NCI-H2227 treated with DMSO at 0.1 percent for 48 hours (cell line): ENCODE measurements around the gene CFD.
"Not testable (repeated sequence)": the region's sequence is repeated elsewhere in the genome, so short reads cannot be mapped to it uniquely, and the experiment has no call there.

Experiments
- DNase-seq: peaks from one replicate; lab custom pipeline; 2025; lab: John Stamatoyannopoulos, UW

Gene CFD

DNA sequence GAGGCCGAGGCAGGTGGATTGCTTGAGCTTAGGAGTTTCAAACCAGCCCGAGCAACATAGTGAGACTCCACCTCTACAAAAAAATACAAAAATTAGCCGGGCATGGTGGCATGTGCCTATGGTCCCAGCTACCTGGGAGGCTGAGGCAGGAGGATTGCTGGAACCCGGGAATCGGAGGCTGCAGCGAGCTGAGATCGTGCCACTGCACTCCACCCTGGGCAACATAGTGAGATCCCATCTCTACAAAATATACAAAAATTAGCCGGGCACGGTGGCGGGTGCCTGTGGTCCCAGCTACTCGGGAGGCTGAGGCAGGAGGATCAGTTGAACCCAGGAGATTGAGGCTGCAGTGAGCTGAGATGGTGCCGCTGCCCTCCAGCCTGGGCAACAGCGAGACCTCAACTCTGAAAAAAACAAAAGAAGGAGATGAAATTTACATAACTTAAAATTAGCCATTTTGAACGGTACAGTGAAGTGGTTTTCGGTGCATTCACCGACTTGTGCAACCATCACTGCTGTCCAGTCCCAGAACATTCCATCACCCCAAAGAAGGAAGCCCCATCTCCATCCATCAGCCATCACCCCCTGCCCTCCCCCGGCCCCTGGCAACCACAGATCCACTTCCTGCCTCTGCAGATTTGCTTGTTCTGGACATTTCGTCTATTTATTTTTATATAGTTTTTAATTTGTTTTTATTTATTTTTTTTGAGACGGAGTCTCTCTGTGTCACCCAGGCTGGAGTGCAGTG, 33.4 kb upstream of the CFD start:
- no peak for DNase-seq

DNA sequence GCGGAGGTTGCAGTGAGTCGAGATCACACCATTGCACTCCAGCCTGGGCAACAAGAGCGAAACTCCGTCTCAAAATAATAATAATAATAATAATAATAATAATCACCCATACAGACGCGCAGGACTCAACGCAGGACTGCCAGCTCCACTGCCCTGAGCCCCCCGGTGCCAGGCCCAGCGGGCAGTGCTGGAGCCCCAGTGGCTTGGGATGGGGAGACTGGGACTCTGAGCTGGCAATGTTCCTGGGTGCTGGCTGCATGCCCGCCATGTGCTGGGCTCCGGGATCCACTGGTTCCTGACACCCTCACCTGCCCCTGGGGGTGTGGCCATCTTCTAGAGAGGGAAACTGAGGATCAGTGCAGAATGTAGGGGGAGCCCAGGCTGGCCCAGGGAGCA, 32.2 kb upstream of the CFD start:
- no peak for DNase-seq

GRCh38 chr19:827710-828321, 31.6 kb upstream of the CFD start, which contains the start of gene AZU1:
Gene AZU1 (plus strand): TSS chr19:827837. CDS start chr19:827847, 10 bp downstream.
- DNase-seq, result no peak

DNA sequence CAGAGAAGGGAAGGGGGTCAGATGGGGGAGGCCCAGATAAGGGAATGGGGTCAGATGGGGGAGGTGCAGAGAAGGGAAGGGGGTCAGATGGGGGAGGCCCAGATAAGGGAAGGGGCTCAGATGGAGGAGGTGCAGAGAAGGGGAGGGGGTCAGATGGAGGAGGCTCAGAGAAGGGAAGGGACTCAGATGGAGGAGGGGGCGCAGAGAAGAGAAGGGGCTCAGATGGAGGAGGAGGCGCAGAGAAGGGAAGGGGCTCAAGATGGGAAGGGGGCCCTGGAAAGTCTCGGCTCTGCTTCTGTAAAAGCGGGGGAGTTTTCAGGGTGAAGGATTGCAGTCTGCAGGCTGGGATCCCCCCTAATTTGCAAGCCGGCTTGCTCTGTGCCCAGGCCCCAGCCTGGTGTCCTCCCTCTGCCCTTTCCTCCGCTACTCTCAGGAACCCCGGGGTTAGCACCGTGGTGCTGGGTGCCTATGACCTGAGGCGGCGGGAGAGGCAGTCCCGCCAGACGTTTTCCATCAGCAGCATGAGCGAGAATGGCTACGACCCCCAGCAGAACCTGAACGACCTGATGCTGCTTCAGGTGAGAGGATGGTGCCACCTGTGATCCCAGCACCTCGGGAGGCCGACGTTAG, 30.2 kb upstream of the CFD start:
- DNase-seq, result no peak

GRCh38 chr19:831407-832369, 27.8 kb upstream of the CFD start:
- no peak for DNase-seq

- no peak for DNase-seq
Measured at GRCh38 chr19:834216-834615, 25.2 kb upstream of the CFD start.

DNA sequence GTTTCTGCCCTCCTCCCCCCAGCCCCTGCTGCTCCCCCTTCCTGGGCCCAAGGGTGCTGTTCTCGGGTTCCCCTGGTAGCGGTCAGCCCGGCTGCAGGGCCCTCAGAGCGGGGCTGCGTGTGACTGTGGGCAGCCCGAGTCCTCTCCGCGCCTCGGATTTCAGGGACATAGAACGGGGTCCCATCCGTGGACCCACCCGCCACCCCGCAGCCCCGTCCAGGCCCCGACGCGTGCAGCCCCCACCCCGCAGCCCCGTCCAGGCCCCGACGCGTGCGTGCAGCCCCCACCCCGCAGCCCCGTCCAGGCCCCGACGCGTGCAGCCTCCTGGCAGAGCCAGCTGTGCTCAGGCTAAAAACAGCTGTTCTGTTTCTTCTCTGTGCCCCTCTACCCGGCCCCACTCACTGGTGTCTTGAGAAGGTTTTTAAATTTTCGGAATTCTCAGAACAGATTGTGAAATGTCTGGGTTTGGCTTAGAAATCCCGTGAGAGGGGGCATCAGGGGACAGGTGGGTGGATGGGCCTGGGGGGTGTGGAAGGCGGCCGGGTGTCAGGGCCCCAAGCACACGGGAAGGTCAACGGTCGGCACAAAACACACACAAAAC, 24.2 kb upstream of the CFD start:
- DNase-seq, result no peak

- DNase-seq, result no peak
Measured at GRCh38 chr19:840519-841206, 18.8 kb upstream of the CFD start, which contains the start of gene PRTN3. Gene PRTN3 (plus strand): TSS chr19:840999. CDS start chr19:841009, 10 bp downstream.

DNA sequence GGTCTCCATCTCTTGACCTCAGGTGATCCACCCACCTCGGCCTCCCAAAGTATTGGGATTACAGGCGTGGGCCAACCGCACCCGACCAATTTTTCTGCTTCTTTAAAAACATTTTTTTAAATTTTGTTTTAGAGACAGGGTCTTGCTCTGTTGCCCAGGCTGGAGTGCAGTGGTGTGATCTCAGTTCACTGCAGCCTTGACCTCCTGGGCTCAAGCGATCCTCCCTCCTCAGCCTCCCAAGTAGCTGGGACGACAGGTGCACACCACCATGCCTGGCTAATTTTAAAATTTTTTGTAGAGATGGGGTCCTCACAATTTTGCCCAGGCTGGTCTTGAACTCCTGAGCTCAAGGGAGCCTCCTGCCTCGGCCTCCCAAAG, 16.7 kb upstream of the CFD start:
- not testable (repeated sequence) for DNase-seq

DNA sequence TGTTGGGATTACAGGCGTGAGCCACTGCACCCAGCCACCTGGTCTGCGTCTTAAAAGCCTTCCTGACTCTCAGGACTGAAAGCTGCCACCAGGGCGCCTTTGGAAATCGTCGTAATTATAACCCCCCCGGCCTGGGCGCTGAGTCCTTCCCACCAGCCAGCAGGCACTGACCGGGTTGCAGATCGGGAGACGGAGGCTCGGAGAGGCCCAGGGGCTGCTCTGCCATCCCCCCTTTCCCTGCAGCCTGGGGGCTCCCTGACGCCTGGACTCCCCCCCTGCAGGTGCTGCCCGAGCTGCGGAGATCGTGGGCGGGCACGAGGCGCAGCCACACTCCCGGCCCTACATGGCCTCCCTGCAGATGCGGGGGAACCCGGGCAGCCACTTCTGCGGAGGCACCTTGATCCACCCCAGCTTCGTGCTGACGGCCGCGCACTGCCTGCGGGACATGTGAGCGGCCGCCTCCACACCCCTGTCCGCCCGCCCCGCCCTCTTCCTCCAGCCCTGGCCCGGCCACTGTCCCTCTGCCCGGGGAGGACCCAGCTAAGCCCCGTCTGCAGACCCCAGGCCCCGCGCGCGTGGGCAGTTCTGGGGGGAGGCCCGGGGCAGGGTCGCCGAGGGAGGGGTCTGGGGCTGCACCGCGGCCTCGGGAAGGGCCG, 16.2 kb upstream of the CFD start:
- DNase-seq, result peak; percentile 13

GRCh38 chr19:843836-844545, 15.5 kb upstream of the CFD start:
- DNase-seq, result peak; percentile 12

- DNase-seq, result peak; percentile 9
Measured at GRCh38 chr19:844546-844971, 14.9 kb upstream of the CFD start.

DNA sequence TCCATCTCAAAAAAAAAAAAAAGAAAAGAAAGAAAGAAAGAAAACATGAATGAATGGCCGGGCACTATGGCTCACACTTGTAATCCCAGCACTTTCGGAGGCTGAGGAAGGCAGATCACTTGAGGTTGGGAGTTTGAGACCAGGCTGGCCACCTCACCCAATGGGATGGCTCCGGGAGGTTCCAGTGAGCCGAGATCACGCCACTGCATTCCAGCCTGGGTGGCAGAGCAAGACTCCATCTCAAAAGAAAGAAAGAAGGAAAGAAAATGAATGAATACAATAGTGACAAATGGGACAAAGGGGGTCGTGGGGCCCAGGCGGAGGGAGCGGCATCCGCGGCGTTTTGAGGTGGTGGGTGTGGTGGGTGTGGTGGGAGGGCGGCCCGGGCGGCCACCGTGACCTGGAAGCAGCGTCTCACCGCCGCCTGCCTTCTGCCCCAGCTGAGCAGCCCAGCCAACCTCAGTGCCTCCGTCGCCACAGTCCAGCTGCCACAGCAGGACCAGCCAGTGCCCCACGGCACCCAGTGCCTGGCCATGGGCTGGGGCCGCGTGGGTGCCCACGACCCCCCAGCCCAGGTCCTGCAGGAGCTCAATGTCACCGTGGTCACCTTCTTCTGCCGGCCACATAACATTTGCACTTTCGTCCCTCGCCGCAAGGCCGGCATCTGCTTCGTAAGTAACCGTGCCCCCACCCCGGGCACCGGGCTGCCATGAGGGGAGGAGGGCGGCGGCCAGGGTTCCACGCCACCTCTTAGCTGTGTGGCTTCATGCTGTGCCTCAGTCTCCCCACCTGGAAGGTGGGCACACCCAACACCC, 13.6 kb upstream of the CFD start:
- DNase-seq, result no peak

GRCh38 chr19:848386-848921, 11.0 kb upstream of the CFD start:
- no peak for DNase-seq

DNA sequence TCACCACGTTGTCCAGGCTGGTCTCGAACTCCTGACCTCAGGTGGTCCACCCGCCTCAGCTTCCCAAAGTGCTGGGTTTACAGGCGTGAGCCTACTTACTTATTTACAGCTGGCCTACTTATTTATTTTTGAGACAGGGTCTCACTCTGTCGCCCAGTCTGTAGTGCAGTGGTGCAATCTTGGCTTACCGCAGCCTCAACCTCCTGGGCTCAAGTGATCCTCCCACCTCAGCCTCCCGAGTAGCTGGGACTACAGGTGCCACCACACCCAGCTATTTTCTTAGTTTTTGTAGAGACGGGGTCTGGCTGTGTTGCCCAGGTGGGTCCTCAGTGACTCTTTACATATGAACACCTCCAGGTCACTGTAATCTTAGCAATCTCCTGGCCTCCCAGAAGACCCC, 10.3 kb upstream of the CFD start:
- DNase-seq, result not testable (repeated sequence)

- DNase-seq, result peak; percentile 22
Measured at GRCh38 chr19:850221-850978, 9.1 kb upstream of the CFD start.

DNA sequence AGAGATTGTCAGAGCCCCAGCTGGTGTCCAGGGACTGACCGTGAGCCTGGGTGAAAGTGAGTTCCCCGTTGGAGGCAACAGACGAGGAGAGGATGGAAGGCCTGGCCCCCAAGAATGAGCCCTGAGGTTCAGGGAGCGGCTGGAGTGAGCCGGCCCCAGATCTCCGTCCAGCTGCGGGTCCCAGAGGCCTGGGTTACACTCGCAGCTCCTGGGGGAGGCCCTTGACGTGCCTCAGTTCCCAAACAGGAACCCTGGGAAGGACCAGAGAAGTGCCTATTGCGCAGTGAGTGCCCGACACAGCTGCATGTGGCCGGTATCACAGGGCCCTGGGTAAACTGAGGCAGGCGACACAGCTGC, 8.5 kb upstream of the CFD start:
- no peak for DNase-seq
